Liver (tissue), 9 donors: ENCODE data around the gene WIPF1. TPM values are rescaled to one million over a fixed set of nuclear protein-coding genes. Genes with fewer than 3 reads are reported as not detected.

ENCODE experiments used
- DNase-seq: peaks from one replicate; pipeline ENCODE4 v3.0.0-alpha.2; 2017; ENCODE audit warnings: low spot score
- H3K27ac ChIP-seq, 2 donors: one replicate each; pipeline ENCODE4 v1.7.0; 2013; ENCODE audit warnings: inconsistent platforms in 2 of 2, low read length in 2 of 2, control low read depth in 1 of 2, low read depth in 1 of 2, mild to moderate bottlenecking in 1 of 2
- H3K27me3 ChIP-seq, 4 donors: one replicate each; pipeline versions ENCODE4 v1.6.1 to v1.7.0; 2013; ENCODE audit warnings: low read length in 3 of 4, inconsistent platforms in 1 of 4, mild to moderate bottlenecking in 1 of 4, moderate library complexity in 1 of 4; ENCODE audit not compliant: control insufficient read depth in 4 of 4, insufficient read depth in 4 of 4
- H3K36me3 ChIP-seq, 4 donors: one replicate each; pipeline versions ENCODE4 v1.6.1 to v1.7.0; 2013; ENCODE audit warnings: low read length in 3 of 4, mild to moderate bottlenecking in 3 of 4, low read depth in 1 of 4, moderate library complexity in 1 of 4; ENCODE audit not compliant: control insufficient read depth in 4 of 4, insufficient read depth in 3 of 4
- H3K4me1 ChIP-seq, 4 donors: one replicate each; pipeline versions ENCODE4 v1.6.1 to v1.7.0; 2013; ENCODE audit warnings: low read length in 3 of 4, mild to moderate bottlenecking in 3 of 4, moderate library complexity in 1 of 4; ENCODE audit not compliant: control insufficient read depth in 4 of 4, insufficient read depth in 4 of 4
- H3K4me3 ChIP-seq, 3 donors: one replicate each; pipeline versions ENCODE4 v1.6.1 to v1.7.0; 2013; ENCODE audit warnings: low read length in 3 of 3, control low read depth in 1 of 3, low read depth in 1 of 3, mild to moderate bottlenecking in 1 of 3
- H3K9ac ChIP-seq, 2 donors: one replicate each; pipeline ENCODE4 v1.7.0; 2013; ENCODE audit warnings: low read length in 2 of 2, mild to moderate bottlenecking in 2 of 2, moderate library complexity in 2 of 2, control low read depth in 1 of 2, low read depth in 1 of 2
- H3K9me3 ChIP-seq, 4 donors: one replicate each; pipeline versions ENCODE4 v1.6.1 to v1.7.0; 2013; ENCODE audit warnings: low read length in 3 of 4; ENCODE audit not compliant: control insufficient read depth in 4 of 4
- ATF3 ChIP-seq: IDR thresholded peaks from 2 replicates; pipeline ENCODE4 v1.6.1; 2016; ENCODE audit warnings: antibody characterized with exemption
- CTCF ChIP-seq: fragments of 150-350 bp; IDR thresholded peaks from 2 replicates; pipeline ENCODE4 v1.5.1; 2017; ENCODE audit warnings: improper control_type of control experiment, low read depth, low read length; ENCODE audit not compliant: missing input control
- EGR1 ChIP-seq, 2 donors: IDR thresholded peaks; 2 replicates each; pipeline ENCODE4 v1.6.1; 2016 to 2018; ENCODE audit warnings: antibody characterized with exemption in 2 of 2, low read depth in 2 of 2
- FOXA1 ChIP-seq: IDR thresholded peaks from 2 replicates; pipeline ENCODE4 v1.6.1; 2016; ENCODE audit warnings: antibody characterized with exemption
- FOXA2 ChIP-seq: IDR thresholded peaks from 2 replicates; pipeline ENCODE4 v1.6.1; 2016; ENCODE audit warnings: antibody characterized with exemption
- GABPA ChIP-seq, 2 donors: IDR thresholded peaks in 1 of 2; conservative IDR thresholded peaks in 1 of 2; 2 replicates each; pipeline ENCODE4 v1.6.1; 2016; ENCODE audit warnings: antibody characterized with exemption in 2 of 2, mild to moderate bottlenecking in 1 of 2, moderate library complexity in 1 of 2
- HNF4A ChIP-seq, 2 donors: conservative IDR thresholded peaks; 2 replicates each; pipeline ENCODE4 v1.6.1; 2016; ENCODE audit warnings: antibody characterized with exemption in 2 of 2, mild to moderate bottlenecking in 2 of 2
- JUND ChIP-seq, 2 donors: IDR thresholded peaks; 2 replicates each; pipeline ENCODE4 v1.6.1; 2016; ENCODE audit warnings: antibody characterized with exemption in 2 of 2
- MAX ChIP-seq: IDR thresholded peaks from 2 replicates; pipeline ENCODE4 v1.6.1; 2016; ENCODE audit warnings: antibody characterized with exemption
- NR2F2 ChIP-seq: IDR thresholded peaks from 2 replicates; pipeline ENCODE4 v1.6.1; 2016; ENCODE audit warnings: antibody characterized with exemption
- RAD21 ChIP-seq, 2 donors: IDR thresholded peaks; 2 replicates each; pipeline ENCODE4 v1.6.1; 2016; ENCODE audit warnings: antibody characterized with exemption in 2 of 2, mild to moderate bottlenecking in 2 of 2
- REST ChIP-seq: IDR thresholded peaks from 2 replicates; pipeline ENCODE4 v1.6.1; 2016; ENCODE audit warnings: antibody characterized with exemption, mild to moderate bottlenecking
- RXRA ChIP-seq, 2 donors: IDR thresholded peaks; 2 replicates each; pipeline ENCODE4 v1.6.1; 2017 to 2018; ENCODE audit warnings: antibody characterized with exemption in 2 of 2, mild to moderate bottlenecking in 1 of 2
- SP1 ChIP-seq: IDR thresholded peaks from 2 replicates; pipeline ENCODE4 v1.6.1; 2018; ENCODE audit warnings: antibody characterized with exemption, mild to moderate bottlenecking
- TAF1 ChIP-seq: conservative IDR thresholded peaks from 2 replicates; pipeline ENCODE4 v1.6.1; 2016; ENCODE audit warnings: antibody characterized with exemption, mild to moderate bottlenecking
- YY1 ChIP-seq: IDR thresholded peaks from 2 replicates; pipeline ENCODE4 v1.6.1; 2016; ENCODE audit warnings: antibody characterized with exemption, mild to moderate bottlenecking
- ZBTB33 ChIP-seq: IDR thresholded peaks from 2 replicates; pipeline ENCODE4 v1.6.1; 2016; ENCODE audit warnings: antibody characterized with exemption
- WGBS: extraction: QIAGEN DNeasy Blood & Tissue Kit; methylation state at CpG from one replicate; pipeline ENCODE4 v1.1.7; 2013; 5-methylcytosine and 5-hydroxymethylcytosine counted together
- polyA plus RNA-seq, 2 donors: library from polyadenylated mRNA; stranded (reverse) in 1 of 2; unstranded in 1 of 2; fragments of 200-250 nt in 1 of 2; fragments of >200 nt in 1 of 2; fragmentation: Nextera tagmentation in 1 of 2; extraction: Ambion mirVana in 1 of 2; gene quantifications; one replicate each; pipeline versions ENCODE4 v1.2.1 to v1.2.3, GENCODE V29; 2013 to 2015
- total RNA-seq, 2 donors: library from RNA; depleted of rRNA; stranded (reverse); fragments of >200 nt; gene quantifications; one replicate each; pipeline ENCODE4 v1.2.3, GENCODE V29; 2014
- donor health status: healthy.
- donor health status: healthy.
- donor health status: healthy.
- donor health status: healthy.
- donor health status: healthy.

The WIPF1 gene
- total and polyA plus RNA-seq, 4 donors, result 4.7 to 7.7 (median 6.3) TPM

- no peaks in the 10 kb centered on the region for H3K27me3 ChIP-seq
- no peak overlapping the region for H3K27ac ChIP-seq
- no peak overlapping the region for H3K4me3 ChIP-seq
- no peak for DNase-seq
- WGBS, result 95% methylated on average over 9 of the region's 9 CpGs
- TF ChIP-seq CTCF (no peak), SP1 (no peak), TAF1 (no peak), JUND (IDR thresholded peaks at IDR 0.05) (no peak), HNF4A (conservative IDR thresholded peaks at IDR 0.05) (no peak), NR2F2 (no peak), RXRA (IDR thresholded peaks at IDR 0.05) (no peak), YY1 (no peak), ATF3 (no peak), RAD21 (IDR thresholded peaks at IDR 0.05) (no peak), REST (no peak), MAX (no peak), FOXA1 (no peak), EGR1 (IDR thresholded peaks at IDR 0.05; ENCODE audit: low read depth in 2 of 2) (no peak)
- no peak overlapping the region for H3K9ac ChIP-seq
- H3K4me1 ChIP-seq, result peaks cover under 1 to 6% (median 5%) of the 10 kb centered on the region in 4 donors
- no peaks in the 10 kb centered on the region for H3K9me3 ChIP-seq
- H3K36me3 ChIP-seq, result peaks cover 1 to 12% (median 3%) of the 10 kb centered on the region in 4 donors
These were observed 30.7 kb downstream of the WIPF1 start for GRCh38 chr2:174566871-174567270.

GRCh38 chr2:174563530-174564282 lies 33.9 kb downstream of the WIPF1 start:
- no peak overlapping the region for H3K27ac ChIP-seq
- H3K9me3 ChIP-seq, result no peaks in the 10 kb centered on the region
- peaks cover 1 to 12% (median 3%) of the 10 kb centered on the region in 4 donors for H3K36me3 ChIP-seq
- TF ChIP-seq ZBTB33, result no peak
- TF ChIP-seq NR2F2, result no peak
- no peak for TF ChIP-seq GABPA (IDR thresholded peaks at IDR 0.05 in 1 of 2, conservative IDR thresholded peaks at IDR 0.05 in 1 of 2)
- TF ChIP-seq MAX, result no peak
- no peak for TF ChIP-seq FOXA2
- TF ChIP-seq HNF4A (conservative IDR thresholded peaks at IDR 0.05), result no peak
- no peak for TF ChIP-seq YY1
- TF ChIP-seq JUND (IDR thresholded peaks at IDR 0.05), result no peak
- H3K27me3 ChIP-seq, result no peaks in the 10 kb centered on the region
- peaks cover 2 to 17% (median 14%) of the 10 kb centered on the region in 4 donors for H3K4me1 ChIP-seq
- no peak overlapping the region for H3K9ac ChIP-seq
- no peak for DNase-seq
- 95% methylated on average over 5 of the region's 5 CpGs for WGBS
- no peak overlapping the region for H3K4me3 ChIP-seq
